Vagina (tissue), 2 donors: ENCODE data around the gene GALNTL6.

Experiments
- POLR2A ChIP-seq, 2 donors: fragments of 450-650 bp; IDR thresholded peaks; one replicate each; pipeline ENCODE4 v1.6.1; 2017; ENCODE audit warnings: antibody characterized with exemption in 2 of 2, mild to moderate bottlenecking in 2 of 2, moderate library complexity in 2 of 2
- TF ChIP-seq, protein P1 (sequence below), 3 experiments: fragments of 450-650 bp in 2 of 3; fragments of 200-600 bp in 1 of 3; sonication (generic) in 1 of 3; IDR thresholded peaks; one replicate each; pipeline ENCODE4 v1.5.1; 2017 to 2019; ENCODE audit warnings: antibody characterized with exemption in 3 of 3, mild to moderate bottlenecking in 2 of 3, moderate library complexity in 2 of 3

DNA sequence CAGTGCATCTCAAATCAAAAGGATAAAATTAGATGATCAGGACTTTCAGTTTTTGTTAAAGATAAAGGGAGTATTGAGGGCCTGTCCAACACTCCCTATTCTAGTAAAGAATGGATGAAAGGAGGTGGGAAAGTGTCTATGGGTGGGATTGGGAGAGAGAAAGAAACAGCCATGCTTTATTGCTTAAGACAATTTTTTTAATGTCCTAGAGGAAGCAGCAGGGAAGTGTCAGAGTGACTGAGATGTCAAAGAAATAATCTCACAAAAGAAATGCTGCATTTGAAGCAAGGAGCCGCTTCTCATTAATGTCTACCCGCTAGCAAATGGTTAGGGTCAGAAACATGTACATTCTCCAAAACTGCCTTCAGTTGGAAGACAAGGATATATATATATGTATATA, 1238.0 kb downstream of the GALNTL6 start:
- TF ChIP-seq, protein P1, sequence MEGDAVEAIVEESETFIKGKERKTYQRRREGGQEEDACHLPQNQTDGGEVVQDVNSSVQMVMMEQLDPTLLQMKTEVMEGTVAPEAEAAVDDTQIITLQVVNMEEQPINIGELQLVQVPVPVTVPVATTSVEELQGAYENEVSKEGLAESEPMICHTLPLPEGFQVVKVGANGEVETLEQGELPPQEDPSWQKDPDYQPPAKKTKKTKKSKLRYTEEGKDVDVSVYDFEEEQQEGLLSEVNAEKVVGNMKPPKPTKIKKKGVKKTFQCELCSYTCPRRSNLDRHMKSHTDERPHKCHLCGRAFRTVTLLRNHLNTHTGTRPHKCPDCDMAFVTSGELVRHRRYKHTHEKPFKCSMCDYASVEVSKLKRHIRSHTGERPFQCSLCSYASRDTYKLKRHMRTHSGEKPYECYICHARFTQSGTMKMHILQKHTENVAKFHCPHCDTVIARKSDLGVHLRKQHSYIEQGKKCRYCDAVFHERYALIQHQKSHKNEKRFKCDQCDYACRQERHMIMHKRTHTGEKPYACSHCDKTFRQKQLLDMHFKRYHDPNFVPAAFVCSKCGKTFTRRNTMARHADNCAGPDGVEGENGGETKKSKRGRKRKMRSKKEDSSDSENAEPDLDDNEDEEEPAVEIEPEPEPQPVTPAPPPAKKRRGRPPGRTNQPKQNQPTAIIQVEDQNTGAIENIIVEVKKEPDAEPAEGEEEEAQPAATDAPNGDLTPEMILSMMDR (IDR thresholded peaks at IDR 0.05) = no peak
- no peak for TF ChIP-seq POLR2A (IDR thresholded peaks at IDR 0.05)
